GM06990 (cell line): ENCODE measurements around the gene ZNF554.
"Not testable (repeated sequence)": the region's sequence is repeated elsewhere in the genome, so short reads cannot be mapped to it uniquely, and the experiment has no call there.

Source experiments
- DNase-seq: peaks from one replicate; pipeline ENCODE4 v3.0.0-alpha.2; 2011; ENCODE audit not compliant: insufficient read length; ENCODE audit errors: extremely low read depth
- H3K27me3 ChIP-seq: replicated peaks from 2 replicates; pipeline ENCODE4 v1.6.0; 2011; ENCODE audit warnings: low read length; ENCODE audit not compliant: control insufficient read depth, insufficient read depth
- H3K36me3 ChIP-seq: 2 replicates; pipeline ENCODE4 v1.5.1; 2011; ENCODE audit warnings: low read length; ENCODE audit not compliant: control insufficient read depth, insufficient read depth
- H3K4me3 ChIP-seq: replicated peaks from 2 replicates; pipeline ENCODE4 v1.5.1; 2011; ENCODE audit warnings: low read depth, mild to moderate bottlenecking, control low read depth, low read length
- TF ChIP-seq, protein P1 (sequence below): IDR thresholded peaks from 2 replicates; pipeline ENCODE4 v1.5.1; 2011; ENCODE audit warnings: low read length, control low read depth, mild to moderate bottlenecking, inconsistent platforms; ENCODE audit not compliant: insufficient read depth, poor library complexity, severe bottlenecking

ZNF554 gene

DNA sequence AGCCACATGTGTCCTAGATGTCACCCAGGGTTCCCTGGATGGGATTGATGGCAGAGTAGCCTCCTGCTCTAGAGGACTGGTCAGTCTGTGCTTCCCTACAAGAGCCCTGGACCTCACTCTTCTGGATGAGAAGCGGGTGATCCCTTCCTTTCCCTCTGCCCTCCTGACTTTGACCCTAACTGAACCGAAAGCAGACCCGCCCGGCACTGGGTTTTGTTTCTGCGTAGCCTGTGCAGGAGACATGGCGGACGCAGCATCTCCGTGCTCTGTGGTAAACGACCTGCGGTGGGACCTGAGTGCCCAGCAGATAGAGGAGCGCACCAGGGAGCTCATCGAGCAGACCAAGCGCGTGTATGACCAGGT is 29.5 kb upstream of the ZNF554 start:
- H3K36me3 ChIP-seq = peaks cover 26% of the 10 kb centered on the region
- H3K27me3 ChIP-seq = no peaks in the 10 kb centered on the region
- no peak overlapping the region for H3K4me3 ChIP-seq
- TF ChIP-seq, protein P1, sequence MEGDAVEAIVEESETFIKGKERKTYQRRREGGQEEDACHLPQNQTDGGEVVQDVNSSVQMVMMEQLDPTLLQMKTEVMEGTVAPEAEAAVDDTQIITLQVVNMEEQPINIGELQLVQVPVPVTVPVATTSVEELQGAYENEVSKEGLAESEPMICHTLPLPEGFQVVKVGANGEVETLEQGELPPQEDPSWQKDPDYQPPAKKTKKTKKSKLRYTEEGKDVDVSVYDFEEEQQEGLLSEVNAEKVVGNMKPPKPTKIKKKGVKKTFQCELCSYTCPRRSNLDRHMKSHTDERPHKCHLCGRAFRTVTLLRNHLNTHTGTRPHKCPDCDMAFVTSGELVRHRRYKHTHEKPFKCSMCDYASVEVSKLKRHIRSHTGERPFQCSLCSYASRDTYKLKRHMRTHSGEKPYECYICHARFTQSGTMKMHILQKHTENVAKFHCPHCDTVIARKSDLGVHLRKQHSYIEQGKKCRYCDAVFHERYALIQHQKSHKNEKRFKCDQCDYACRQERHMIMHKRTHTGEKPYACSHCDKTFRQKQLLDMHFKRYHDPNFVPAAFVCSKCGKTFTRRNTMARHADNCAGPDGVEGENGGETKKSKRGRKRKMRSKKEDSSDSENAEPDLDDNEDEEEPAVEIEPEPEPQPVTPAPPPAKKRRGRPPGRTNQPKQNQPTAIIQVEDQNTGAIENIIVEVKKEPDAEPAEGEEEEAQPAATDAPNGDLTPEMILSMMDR = no peak
- no peak for DNase-seq

DNA sequence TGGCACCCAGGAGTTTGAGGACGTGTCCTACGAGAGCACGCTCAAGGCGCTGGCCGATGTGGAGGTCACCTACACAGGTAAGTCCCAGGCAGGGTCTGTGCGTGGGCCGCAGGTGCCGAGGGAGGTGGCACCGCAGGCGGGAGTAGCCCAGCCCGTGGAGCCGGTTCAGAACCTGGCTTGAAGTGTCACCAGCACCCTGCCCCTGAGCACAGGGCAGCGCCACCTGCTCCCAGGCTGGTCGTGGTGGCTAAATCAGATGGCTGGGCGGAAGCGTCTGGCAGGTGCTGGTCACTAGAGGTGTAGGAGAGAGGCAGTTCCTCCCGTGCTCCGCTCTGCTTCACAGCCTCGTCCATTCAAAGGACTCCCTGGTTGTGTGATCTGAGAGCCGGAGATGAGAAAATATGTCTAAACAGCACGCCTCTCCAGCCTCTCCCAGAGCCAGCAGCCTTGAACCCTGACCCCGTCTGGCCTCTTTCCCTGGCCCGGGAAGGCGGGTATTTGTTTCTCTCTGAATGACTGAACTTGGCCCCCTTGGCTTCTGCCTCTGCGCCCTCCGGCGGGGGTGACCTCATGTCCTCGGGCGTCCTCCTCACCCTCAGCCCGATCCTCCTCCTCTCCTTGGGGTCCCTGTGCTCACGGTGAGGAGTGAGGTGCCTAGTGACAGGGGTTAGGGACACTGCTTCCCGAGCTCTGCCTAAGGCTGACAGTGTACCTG is 29.0 kb upstream of the ZNF554 start:
- Histone ChIP-seq H3K4me3 (no peak overlapping the region), H3K27me3 (no peaks in the 10 kb centered on the region), H3K36me3 (peaks cover 30% of the 10 kb centered on the region)
- no peak for DNase-seq
- TF ChIP-seq, protein P1 = no peak

DNA sequence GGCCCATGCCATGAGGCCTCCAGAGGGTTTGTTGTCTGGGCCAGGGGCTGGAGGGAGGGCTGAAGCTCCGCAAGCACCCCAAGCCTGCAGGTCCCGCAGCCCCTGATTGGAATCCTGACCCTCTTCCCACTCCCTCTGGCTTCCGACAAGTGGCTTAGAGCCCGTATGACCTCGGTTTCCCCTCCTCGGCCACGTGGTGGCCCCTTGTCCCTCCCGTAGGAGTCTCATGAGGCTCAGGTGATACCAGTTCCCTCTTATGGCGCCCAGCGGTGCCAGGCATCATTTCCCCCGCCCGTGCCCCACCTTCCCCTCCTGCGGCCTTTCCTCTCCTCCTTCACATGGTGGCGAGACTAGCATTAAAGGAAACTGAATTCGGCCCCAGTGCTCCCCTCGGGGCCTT is 28.2 kb upstream of the ZNF554 start:
- H3K27me3 ChIP-seq = no peaks in the 10 kb centered on the region
- H3K36me3 ChIP-seq = peaks cover 37% of the 10 kb centered on the region
- TF ChIP-seq, protein P1 = no peak
- no peak overlapping the region for H3K4me3 ChIP-seq
- no peak for DNase-seq

DNA sequence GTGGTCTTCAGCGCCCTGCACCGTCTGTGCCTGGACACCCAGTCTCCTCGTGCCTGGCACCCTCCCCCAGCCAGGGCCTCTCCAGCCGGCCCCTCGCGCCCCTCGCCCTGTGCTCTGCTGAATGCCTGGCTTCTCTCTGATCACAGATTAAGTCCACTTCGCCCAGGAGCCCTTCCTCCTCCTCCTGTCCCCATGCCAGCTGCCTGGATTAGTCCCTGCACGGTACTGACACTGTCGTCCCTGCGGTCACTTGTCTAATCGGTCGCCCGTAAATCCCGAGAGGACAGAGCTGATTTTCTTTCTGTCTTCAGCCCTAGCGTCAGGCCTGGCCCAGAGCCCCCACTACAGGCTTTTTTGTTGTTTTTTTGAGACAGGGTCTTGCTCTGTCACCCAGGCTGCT is 27.8 kb upstream of the ZNF554 start:
- no peaks in the 10 kb centered on the region for H3K27me3 ChIP-seq
- H3K36me3 ChIP-seq = peaks cover 39% of the 10 kb centered on the region
- H3K4me3 ChIP-seq = no peak overlapping the region
- TF ChIP-seq, protein P1 = no peak
- DNase-seq = no peak

DNA sequence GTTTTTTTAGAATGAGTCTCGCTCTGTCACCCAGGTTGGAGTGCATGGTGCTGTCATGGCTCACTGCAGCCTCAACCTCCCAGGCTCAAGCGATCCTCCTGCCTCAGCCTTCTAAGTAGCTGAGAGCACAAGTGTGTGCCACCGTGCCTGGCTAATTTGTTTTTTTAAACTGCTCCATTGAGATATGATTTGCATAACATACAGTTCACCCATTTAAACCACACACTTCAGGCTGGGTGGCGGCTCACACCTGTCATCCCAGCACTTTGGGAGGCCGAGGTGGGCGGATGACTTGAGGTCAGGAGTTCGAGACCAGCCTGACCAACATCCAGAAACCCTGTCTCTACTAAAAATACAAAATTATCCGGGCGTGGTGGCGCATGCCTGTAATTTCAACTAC is 27.0 kb upstream of the ZNF554 start:
- peaks cover 42% of the 10 kb centered on the region for H3K36me3 ChIP-seq
- H3K27me3 ChIP-seq, H3K4me3 ChIP-seq, DNase-seq: not testable (repeated sequence)

DNA sequence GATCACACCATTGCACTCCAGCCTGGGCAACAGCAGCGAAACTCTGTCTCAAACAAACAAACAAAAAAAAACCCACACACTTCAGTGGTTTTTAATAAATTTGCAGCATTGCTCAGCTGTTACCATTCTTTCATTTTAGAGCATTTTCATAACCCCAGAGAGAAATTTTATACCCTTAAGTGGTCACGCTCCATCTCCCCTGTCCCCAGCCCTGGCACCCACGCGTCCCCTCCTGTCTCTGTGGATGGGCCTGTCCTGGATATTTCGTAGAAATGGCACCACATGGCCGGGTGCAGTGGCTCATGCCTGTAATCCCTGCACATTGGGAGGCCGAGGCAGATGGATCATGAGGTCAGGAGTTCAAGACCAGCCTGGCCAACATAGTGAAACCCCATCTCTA is 26.5 kb upstream of the ZNF554 start:
- Histone ChIP-seq H3K27me3 (no peaks in the 10 kb centered on the region), H3K36me3 (peaks cover 41% of the 10 kb centered on the region), H3K4me3 (no peak overlapping the region)
- TF ChIP-seq, protein P1 = no peak
- no peak for DNase-seq
